PC-3 (cell line): ENCODE measurements around the gene CLASP1. TPM values are rescaled to one million over a fixed set of nuclear protein-coding genes. Genes with fewer than 3 reads are reported as not detected.

Experiments used
- ATAC-seq: fragments of 200-7000 bp; cut with Tn5 transposase; 2 replicates; pipeline ENCODE4 v1.9.1; 2020; ENCODE audit warnings: mild to moderate bottlenecking, moderate library complexity
- BruUV-seq: library from RNA; stranded (reverse); fragments of 400-500 nt; replicated peaks from 2 replicates; lab custom pipeline; 2021; lab: Mats Ljungman, UMichigan
- CTCF ChIA-PET: fragments of 300-600 bp; sonication (Branson Sonifier 250); formaldehyde crosslinking; loops from one replicate; lab custom pipeline; 2022; ENCODE audit warnings: antibody characterized with exemption; lab: Charles Lee
- POLR2A ChIA-PET: fragments of 300-600 bp; sonication (Branson Sonifier 250); formaldehyde crosslinking; loops from one replicate; lab custom pipeline; 2022; ENCODE audit warnings: antibody characterized with exemption; ENCODE audit not compliant: unreplicated experiment; lab: Charles Lee
- DNase-seq: peaks from one replicate; pipeline ENCODE4 v3.0.0-alpha.2; 2015
- H2AFZ ChIP-seq: fragments of 300-600 bp; sonication (generic); 2 replicates; pipeline ENCODE4 v1.6.0; 2016; ENCODE audit warnings: antibody characterized with exemption, low read length
- H3F3A ChIP-seq: fragments of 300-600 bp; sonication (generic); one replicate; pipeline ENCODE4 v1.6.0; 2017; ENCODE audit warnings: antibody characterized with exemption, low read length, control low read depth, mild to moderate bottlenecking; ENCODE audit not compliant: unreplicated experiment
- H3K27ac ChIP-seq: fragments of 300-600 bp; sonication (generic); 2 replicates; pipeline ENCODE4 v1.5.1; 2016; ENCODE audit warnings: mild to moderate bottlenecking, low read length
- H3K27me3 ChIP-seq: fragments of 300-600 bp; sonication (generic); 2 replicates; pipeline ENCODE4 v1.6.1; 2016; ENCODE audit warnings: low read length, mixed read lengths
- H3K36me3 ChIP-seq: fragments of 300-600 bp; sonication (generic); 2 replicates; pipeline ENCODE4 v1.6.1; 2016; ENCODE audit warnings: low read depth, mixed run types, low read length, mixed read lengths
- H3K4me1 ChIP-seq: fragments of 300-600 bp; sonication (generic); 2 replicates; pipeline ENCODE4 v1.5.1; 2016; ENCODE audit warnings: low read length; ENCODE audit not compliant: insufficient read depth
- H3K4me2 ChIP-seq: fragments of 300-600 bp; sonication (generic); 2 replicates; pipeline ENCODE4 v1.6.0; 2016; ENCODE audit warnings: low read length
- H3K4me3 ChIP-seq: fragments of 300-600 bp; sonication (generic); 2 replicates; pipeline ENCODE4 v1.5.1; 2016; ENCODE audit warnings: mild to moderate bottlenecking, low read length, mixed read lengths
- H3K79me2 ChIP-seq: fragments of 300-600 bp; sonication (generic); 2 replicates; pipeline ENCODE4 v1.6.1; 2017; ENCODE audit warnings: low read length, mixed read lengths
- H3K9ac ChIP-seq: fragments of 300-600 bp; sonication (generic); 2 replicates; pipeline ENCODE4 v1.6.0; 2016; ENCODE audit warnings: mild to moderate bottlenecking, low read length
- H3K9me2 ChIP-seq: fragments of 300-600 bp; sonication (generic); replicated peaks from 2 replicates; pipeline ENCODE4 v1.6.1; 2016; ENCODE audit warnings: mixed run types, low read length, mixed read lengths
- H3K9me3 ChIP-seq: fragments of 300-600 bp; sonication (generic); 2 replicates; pipeline ENCODE4 v1.6.1; 2016; ENCODE audit warnings: low read length, mixed read lengths
- H4K20me1 ChIP-seq: fragments of 300-600 bp; sonication (generic); 2 replicates; pipeline ENCODE4 v1.6.1; 2016; ENCODE audit warnings: low read length, mixed read lengths
- EZH2 ChIP-seq: fragments of 300-600 bp; sonication (generic); IDR thresholded peaks from one replicate; pipeline ENCODE4 v1.6.1; 2017; ENCODE audit warnings: antibody characterized with exemption, mild to moderate bottlenecking, low read length; ENCODE audit not compliant: unreplicated experiment
- EZH2phosphoT487 ChIP-seq: fragments of 300-600 bp; sonication (generic); IDR thresholded peaks from 2 replicates; pipeline ENCODE4 v1.6.1; 2018; ENCODE audit warnings: mild to moderate bottlenecking, antibody characterized with exemption, low read length, borderline replicate concordance
- intact Hi-C: fragments of 100-400 bp; cut with micrococcal nuclease; formaldehyde crosslinking; loops from 2 replicates; pipeline ENCODE4 v1.9.0; 2023
- total RNA-seq: library from RNA; depleted of rRNA; stranded (reverse); fragments of >200 nt; gene quantifications from 2 replicates; pipeline ENCODE4 v1.2.3, GENCODE V29; 2014
- TF ChIP-seq, protein P1 (sequence below): fragments of 300-600 bp; sonication (generic); conservative IDR thresholded peaks from 2 replicates; pipeline ENCODE4 v1.5.1; 2017; ENCODE audit warnings: antibody characterized with exemption, low read depth, mild to moderate bottlenecking, low read length

Gene CLASP1
- total RNA-seq, 1 experiment from 2014 or later: 24.3 TPM

DNA sequence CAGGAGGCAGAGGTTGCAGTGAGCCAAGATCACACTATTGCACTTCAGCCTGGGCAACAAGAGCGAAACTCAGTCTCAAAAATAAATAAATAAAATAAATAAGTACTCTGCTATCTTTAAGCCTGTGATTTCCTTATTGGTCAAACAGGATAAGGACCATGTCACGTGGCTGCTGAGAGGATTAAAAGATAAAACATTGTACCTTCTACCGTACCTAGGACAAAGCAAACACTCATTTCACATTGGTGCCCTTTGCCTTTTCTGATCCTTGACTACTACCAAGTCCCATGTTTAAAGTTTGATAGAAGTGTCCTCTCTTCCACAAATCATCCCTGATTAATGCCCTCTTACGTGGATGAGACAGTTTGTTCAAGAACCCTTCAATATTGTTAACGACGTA lies 244.0 kb downstream of the CLASP1 start:
- ATAC-seq (no peak), DNase-seq (no peak)
- no TSS peak for BruUV-seq
- no peak for TF ChIP-seq EZH2phosphoT487
- TF ChIP-seq EZH2: no peak
- TF ChIP-seq, protein P1, sequence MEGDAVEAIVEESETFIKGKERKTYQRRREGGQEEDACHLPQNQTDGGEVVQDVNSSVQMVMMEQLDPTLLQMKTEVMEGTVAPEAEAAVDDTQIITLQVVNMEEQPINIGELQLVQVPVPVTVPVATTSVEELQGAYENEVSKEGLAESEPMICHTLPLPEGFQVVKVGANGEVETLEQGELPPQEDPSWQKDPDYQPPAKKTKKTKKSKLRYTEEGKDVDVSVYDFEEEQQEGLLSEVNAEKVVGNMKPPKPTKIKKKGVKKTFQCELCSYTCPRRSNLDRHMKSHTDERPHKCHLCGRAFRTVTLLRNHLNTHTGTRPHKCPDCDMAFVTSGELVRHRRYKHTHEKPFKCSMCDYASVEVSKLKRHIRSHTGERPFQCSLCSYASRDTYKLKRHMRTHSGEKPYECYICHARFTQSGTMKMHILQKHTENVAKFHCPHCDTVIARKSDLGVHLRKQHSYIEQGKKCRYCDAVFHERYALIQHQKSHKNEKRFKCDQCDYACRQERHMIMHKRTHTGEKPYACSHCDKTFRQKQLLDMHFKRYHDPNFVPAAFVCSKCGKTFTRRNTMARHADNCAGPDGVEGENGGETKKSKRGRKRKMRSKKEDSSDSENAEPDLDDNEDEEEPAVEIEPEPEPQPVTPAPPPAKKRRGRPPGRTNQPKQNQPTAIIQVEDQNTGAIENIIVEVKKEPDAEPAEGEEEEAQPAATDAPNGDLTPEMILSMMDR: no peak
- no peaks in the 10 kb centered on the region for H3K9me3 ChIP-seq
- no peaks in the 10 kb centered on the region for H4K20me1 ChIP-seq
- no peak overlapping the region for H3K9ac ChIP-seq
- CTCF ChIA-PET: no interaction called here
- H3K4me2 ChIP-seq: no peak overlapping the region
- no peak overlapping the region for H3K27ac ChIP-seq
- H3K36me3 ChIP-seq: peaks cover 39% of the 10 kb centered on the region
- intact Hi-C loops: loop anchor here (10.0 kb wide), 1 partner anchor 190 kb away; no protein-coding TSS in a partner anchor
- no peaks in the 10 kb centered on the region for H3K9me2 ChIP-seq
- H3K27me3 ChIP-seq: no peaks in the 10 kb centered on the region
- H3K79me2 ChIP-seq: no peaks in the 10 kb centered on the region
- no peak overlapping the region for H3K4me3 ChIP-seq
- POLR2A ChIA-PET: no interaction called here
- H3K4me1 ChIP-seq: 0 out of 2 replicates have a peak, but pooled peaks cover 3% of the 10 kb centered on the region
- H2AFZ ChIP-seq: no peak overlapping the region
- no peaks in the 10 kb centered on the region for H3F3A ChIP-seq

DNA sequence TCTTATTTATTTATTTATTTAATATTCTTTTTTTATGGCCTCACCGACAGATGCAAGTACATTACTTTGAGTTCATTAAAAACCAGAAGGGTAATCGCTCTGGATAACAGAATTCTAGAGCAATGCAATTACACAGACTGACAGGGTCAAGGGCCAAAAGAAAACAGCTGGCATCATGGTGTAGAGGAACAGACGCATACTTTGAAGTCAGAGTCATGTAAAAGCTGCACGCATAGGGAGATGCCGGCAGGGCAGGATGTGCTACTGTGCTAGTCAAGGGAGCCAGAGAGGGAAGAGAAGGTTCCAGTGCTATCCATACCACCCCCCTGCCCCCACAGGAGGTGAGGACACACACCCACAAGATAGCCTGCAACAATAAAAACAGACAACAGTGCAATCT lies 249.1 kb downstream of the CLASP1 start:
- TF ChIP-seq, protein P1: no peak
- TF ChIP-seq EZH2 (no peak), EZH2phosphoT487 (no peak)
- intact Hi-C loops: loop anchor here (5.0 to 10.0 kb wide), 2 partner anchors 107 to 195 kb away; no protein-coding TSS in a partner anchor

DNA sequence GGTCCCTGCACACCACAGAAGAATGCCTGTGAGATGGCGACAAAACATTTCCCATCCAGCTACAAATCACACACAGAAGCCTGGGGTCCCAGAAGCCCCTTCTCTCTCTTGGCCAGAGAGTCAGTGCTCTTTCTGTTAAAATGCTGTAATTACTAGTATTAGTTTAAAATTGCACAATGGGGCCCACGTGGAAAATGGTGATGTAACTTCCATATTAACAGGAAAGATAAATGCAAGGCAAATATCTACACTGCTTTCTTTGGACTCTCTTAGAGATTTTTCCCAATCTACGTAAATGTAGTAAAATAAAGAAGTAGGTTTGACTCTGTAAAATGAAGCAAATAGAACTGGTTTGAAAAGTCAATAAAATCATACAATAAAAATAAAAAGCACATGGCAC lies 250.4 kb downstream of the CLASP1 start:
- Histone ChIP-seq H3K27me3 (no peaks in the 10 kb centered on the region), H3K9ac (no peak overlapping the region), H3F3A (no peaks in the 10 kb centered on the region), H3K9me2 (no peaks in the 10 kb centered on the region), H3K36me3 (peaks cover 15% of the 10 kb centered on the region; the same call in 1 of the 2 replicates), H3K4me2 (no peak overlapping the region), H2AFZ (no peak overlapping the region), H3K4me1 (no peaks in the 10 kb centered on the region), H3K4me3 (no peak overlapping the region), H3K79me2 (no peaks in the 10 kb centered on the region), H3K9me3 (no peaks in the 10 kb centered on the region), H3K27ac (no peak overlapping the region), H4K20me1 (no peaks in the 10 kb centered on the region)
- no TSS peak for BruUV-seq
- no peak for TF ChIP-seq EZH2phosphoT487
- no peak for ATAC-seq
- no peak for DNase-seq
- ChIA-PET POLR2A (no interaction called here), CTCF (no interaction called here)
- intact Hi-C loops: no loop called here

More for the DNA sequence above, 249.1 kb downstream of the CLASP1 start:
- Histone ChIP-seq H3F3A (no peaks in the 10 kb centered on the region), H3K9ac (no peak overlapping the region), H3K79me2 (no peaks in the 10 kb centered on the region), H3K27ac (no peak overlapping the region), H3K9me3 (no peaks in the 10 kb centered on the region), H3K4me3 (no peak overlapping the region), H2AFZ (no peak overlapping the region), H3K27me3 (no peaks in the 10 kb centered on the region), H3K4me1 (no peaks in the 10 kb centered on the region), H3K9me2 (no peaks in the 10 kb centered on the region), H3K36me3 (peaks cover 15% of the 10 kb centered on the region; the same call in 1 of the 2 replicates), H3K4me2 (no peak overlapping the region), H4K20me1 (no peaks in the 10 kb centered on the region)
- ATAC-seq (no peak), DNase-seq (no peak)
- no TSS peak for BruUV-seq
- POLR2A ChIA-PET: no interaction called here
- CTCF ChIA-PET: no interaction called here
